ENCODE results near the gene FTO. TPM values are rescaled to one million over a fixed set of nuclear protein-coding genes. Genes with fewer than 3 reads are reported as not detected.

Gene FTO
- total RNA-seq, 4 donors from 2014 or later: 70.9 to 89.7 (median 86.8) TPM

- ATAC-seq (ENCODE audit: low FRiP score) (no peak), DNase-seq (ENCODE audit: low spot score) (no peak)
- TF ChIP-seq CTCF (IDR thresholded peaks at IDR 0.05): no peak
Observed at GRCh38 chr16:53998966-53999522, 295.1 kb downstream of the FTO start.

- TF ChIP-seq CTCF (IDR thresholded peaks at IDR 0.05): no peak
- no peak for DNase-seq (ENCODE audit: low spot score)
- ATAC-seq (ENCODE audit: low FRiP score): no peak
Observed at GRCh38 chr16:53999841-54000240, 295.9 kb downstream of the FTO start.

- DNase-seq (ENCODE audit: low spot score) (no peak), ATAC-seq (ENCODE audit: low FRiP score) (no peak)
- no peak for TF ChIP-seq CTCF (IDR thresholded peaks at IDR 0.05)
Observed at GRCh38 chr16:54000361-54000760, 296.4 kb downstream of the FTO start.

GRCh38 chr16:54006693-54007092 is 302.7 kb downstream of the FTO start:
- no peak for TF ChIP-seq CTCF (IDR thresholded peaks at IDR 0.05)
- DNase-seq (ENCODE audit: low spot score) (no peak), ATAC-seq (ENCODE audit: low FRiP score) (no peak)

GRCh38 chr16:54007504-54007903 is 303.5 kb downstream of the FTO start:
- DNase-seq (ENCODE audit: low spot score): no peak
- ATAC-seq (ENCODE audit: low FRiP score): no peak
- no peak for TF ChIP-seq CTCF (IDR thresholded peaks at IDR 0.05)

GRCh38 chr16:54009464-54010176 is 305.7 kb downstream of the FTO start:
- no peak for TF ChIP-seq CTCF (IDR thresholded peaks at IDR 0.05)
- DNase-seq (ENCODE audit: low spot score): no peak
- no peak for ATAC-seq (ENCODE audit: low FRiP score)

GRCh38 chr16:54015147-54015546 is 311.2 kb downstream of the FTO start:
- TF ChIP-seq CTCF (IDR thresholded peaks at IDR 0.05): no peak
- ATAC-seq (ENCODE audit: low FRiP score): no peak
- no peak for DNase-seq (ENCODE audit: low spot score)

Data from omental fat pad (tissue), 4 donors.